Measurements from ENCODE around the gene DMRTA2.

DNA sequence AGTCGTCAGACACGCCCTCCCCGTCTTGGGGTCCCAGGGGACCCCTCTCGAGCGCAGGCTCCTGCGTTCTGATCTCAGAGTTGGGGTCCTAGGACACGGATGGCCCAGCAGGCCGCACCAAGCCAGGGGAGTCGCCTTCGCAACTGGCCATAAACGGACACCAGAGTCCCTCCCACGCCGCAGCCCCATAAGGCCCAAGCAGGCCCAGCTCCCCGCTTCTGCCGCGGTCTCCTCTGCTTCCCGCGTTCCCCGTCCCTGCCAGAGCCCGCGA lies 633 bp downstream of the DMRTA2 start:
- TF ChIP-seq CTCF (conservative IDR thresholded peaks at IDR 0.05) (no peak), ZFX (IDR thresholded peaks at IDR 0.05) (no peak)

Data from C4-2B (cell line).